Measurements from ENCODE around the gene COL9A1. TPM values are rescaled to one million over a fixed set of nuclear protein-coding genes. Genes with fewer than 3 reads are reported as not detected.
A peak's percentile ranks its signal among the peaks of the same experiment; 100 is the strongest.

The COL9A1 gene
- total RNA-seq, 2 donors from 2014 or later: 0.09 to 9.4 TPM

DNA sequence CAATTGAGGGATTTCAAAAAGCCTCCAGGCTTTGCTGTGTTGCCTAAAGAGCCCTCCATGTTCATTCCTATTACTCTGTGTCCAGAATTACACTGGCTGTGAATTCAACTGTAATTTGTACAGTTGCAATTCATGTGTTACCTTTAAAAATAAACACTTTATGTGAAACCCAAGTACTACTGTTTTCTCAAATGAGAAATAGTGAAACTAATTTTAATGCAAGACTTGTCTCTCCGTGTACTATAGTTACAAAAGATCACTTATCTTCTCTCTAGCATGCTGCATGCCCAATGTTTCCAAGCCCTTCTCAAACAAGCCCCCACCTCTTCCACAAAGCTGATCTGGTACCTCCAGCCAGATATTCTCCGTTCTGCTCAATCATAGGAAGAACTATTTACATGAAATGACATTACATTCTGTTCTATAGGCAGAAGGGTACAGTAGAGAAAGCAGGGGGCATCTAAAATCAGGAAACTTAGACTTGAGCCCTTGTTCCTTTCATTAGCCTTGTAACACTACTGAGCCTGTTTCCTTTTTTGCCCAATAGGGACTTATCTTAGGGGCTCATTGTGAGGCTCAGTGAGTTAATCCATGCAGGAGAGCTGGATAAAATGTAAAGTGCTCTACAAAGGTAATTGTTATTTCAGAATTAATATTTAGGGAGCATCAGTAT lies 12.3 kb upstream of the COL9A1 start:
- Histone ChIP-seq H3K36me3 (no peaks in the 10 kb centered on the region), H3K4me1 (replicated peaks) (no peaks in the 10 kb centered on the region), H3K4me3 (no peak overlapping the region), H3K9me3 (no peaks in the 10 kb centered on the region), H3K27ac (no peak overlapping the region), H3K27me3 (replicated peaks; ENCODE audit: insufficient read depth) (no peaks in the 10 kb centered on the region)
- 25% methylated on average over 2 of the region's 2 CpGs for WGBS
- no peak for DNase-seq (ENCODE audit: low spot score)
- intact Hi-C loops (cut with DNase I): no loop called here
- no peak for TF ChIP-seq POLR2A (IDR thresholded peaks at IDR 0.05)
- no peak for TF ChIP-seq CTCF (IDR thresholded peaks at IDR 0.05)
- no peak for TF ChIP-seq POLR2AphosphoS5 (IDR thresholded peaks at IDR 0.05)

GRCh38 chr6:70314296-70314695 lies 11.4 kb upstream of the COL9A1 start:
- Histone ChIP-seq H3K4me1 (replicated peaks) (no peaks in the 10 kb centered on the region), H3K9me3 (no peaks in the 10 kb centered on the region), H3K27ac (no peak overlapping the region), H3K4me3 (no peak overlapping the region), H3K27me3 (replicated peaks; ENCODE audit: insufficient read depth) (no peaks in the 10 kb centered on the region), H3K36me3 (no peaks in the 10 kb centered on the region)
- DNase-seq (ENCODE audit: low spot score): no peak
- 24% methylated on average over 4 of the region's 4 CpGs for WGBS
- TF ChIP-seq CTCF (IDR thresholded peaks at IDR 0.05) (no peak), POLR2A (IDR thresholded peaks at IDR 0.05) (no peak), POLR2AphosphoS5 (IDR thresholded peaks at IDR 0.05) (no peak)
- intact Hi-C loops (cut with DNase I): no loop called here

- no peaks in the 10 kb centered on the region for H3K9me3 ChIP-seq
- H3K27me3 ChIP-seq (replicated peaks; ENCODE audit: insufficient read depth): no peaks in the 10 kb centered on the region
- intact Hi-C loops (cut with DNase I): no loop called here
- H3K4me3 ChIP-seq: no peak overlapping the region
- H3K4me1 ChIP-seq (replicated peaks): no peaks in the 10 kb centered on the region
- DNase-seq (ENCODE audit: low spot score): no peak
- WGBS: 53% methylated on average over 5 of the region's 5 CpGs
- no peak overlapping the region for H3K27ac ChIP-seq
- TF ChIP-seq POLR2A (IDR thresholded peaks at IDR 0.05) (no peak), POLR2AphosphoS5 (IDR thresholded peaks at IDR 0.05) (no peak), CTCF (IDR thresholded peaks at IDR 0.05) (no peak)
- no peaks in the 10 kb centered on the region for H3K36me3 ChIP-seq
Observed at GRCh38 chr6:70312165-70312745, 9.4 kb upstream of the COL9A1 start.

DNA sequence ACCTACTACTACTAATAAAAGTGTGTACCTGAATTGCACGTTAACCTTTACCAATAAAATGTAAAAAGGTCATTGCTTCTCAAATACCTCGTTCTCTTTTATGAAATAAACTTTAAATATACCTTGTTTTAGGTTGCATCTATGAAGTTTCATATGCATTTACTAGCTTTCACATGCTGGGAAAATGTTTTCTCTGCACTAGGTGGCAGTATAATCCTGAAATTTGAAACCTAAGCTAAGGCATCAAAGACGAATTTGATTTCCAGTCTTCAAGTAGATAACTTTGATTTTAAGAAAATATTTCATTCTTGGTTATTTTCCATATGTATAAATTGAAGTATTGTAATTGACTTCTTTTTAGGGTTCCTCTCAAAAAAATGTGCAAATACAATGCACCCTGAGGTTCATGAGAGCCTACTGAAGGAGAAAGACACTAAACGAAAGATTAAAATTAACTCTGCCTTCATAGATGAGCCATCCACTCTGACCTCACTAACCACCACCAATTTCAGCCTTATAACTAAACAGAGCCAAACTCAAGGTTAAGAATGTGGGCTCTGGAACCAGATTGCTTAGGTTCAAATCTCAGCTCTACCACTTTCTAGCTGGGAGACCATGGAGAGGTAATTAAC lies 7.3 kb upstream of the COL9A1 start:
- no peaks in the 10 kb centered on the region for H3K4me1 ChIP-seq (replicated peaks)

More for the DNA sequence above, 7.3 kb upstream of the COL9A1 start:
- Histone ChIP-seq H3K27ac (no peak overlapping the region), H3K36me3 (no peaks in the 10 kb centered on the region), H3K27me3 (replicated peaks; ENCODE audit: insufficient read depth) (no peaks in the 10 kb centered on the region), H3K4me3 (no peak overlapping the region), H3K9me3 (no peaks in the 10 kb centered on the region)
- 22% methylated on average over 4 of the region's 4 CpGs for WGBS
- TF ChIP-seq POLR2AphosphoS5 (IDR thresholded peaks at IDR 0.05) (no peak), CTCF (IDR thresholded peaks at IDR 0.05) (peak; percentile 24 to 62 (median 59)), POLR2A (IDR thresholded peaks at IDR 0.05) (no peak)
- intact Hi-C loops (cut with DNase I): no loop called here
- DNase-seq (ENCODE audit: low spot score): peak; percentile 23

Measured in prostate gland (tissue), 2 donors.